Anterior cingulate cortex (tissue), 58 donors: ENCODE results near the gene PVALEF.

Source experiments
- DNase-seq, 58 donors: peaks; one replicate each; lab custom pipeline; 2025; lab: John Stamatoyannopoulos, UW

The PVALEF gene

DNA sequence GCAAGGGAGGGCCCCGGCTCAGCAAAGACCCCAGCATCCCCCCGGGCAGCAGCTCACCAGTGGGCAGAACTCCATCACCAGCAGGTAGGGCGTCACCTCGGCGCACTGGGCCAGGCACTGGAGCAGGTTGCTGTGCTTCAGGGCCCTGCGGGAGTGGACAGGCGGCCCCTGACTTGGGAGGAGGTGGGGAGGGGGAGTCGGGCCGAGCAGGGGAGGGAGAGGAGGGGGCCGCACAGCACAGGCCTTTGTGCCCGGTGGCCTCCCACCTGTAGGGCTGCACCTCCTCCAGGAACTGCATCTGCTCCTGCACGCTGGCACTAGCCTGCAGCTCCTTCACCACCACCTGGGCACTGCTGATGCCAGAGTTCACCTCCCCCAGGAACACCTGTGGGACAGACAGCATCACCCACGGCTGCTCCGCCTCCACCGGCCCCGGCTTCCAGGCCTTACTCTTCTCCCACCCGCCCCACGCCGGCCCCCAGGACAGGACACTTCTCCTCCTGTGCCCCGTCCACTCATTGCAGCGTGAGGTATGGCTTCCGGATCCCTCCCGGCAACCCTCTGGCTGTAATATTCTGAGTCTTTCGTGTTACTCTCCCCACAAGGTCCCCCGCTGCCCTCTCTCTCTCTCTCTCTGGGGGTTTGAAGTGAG lies 37.7 kb upstream of the PVALEF start:
- DNase-seq, result no peak

- DNase-seq, result no peak
These were observed 37.0 kb upstream of the PVALEF start for GRCh38 chr17:81128338-81128737.

- peak in 57 of 58 donors; percentile 30 to 97 (median 88) for DNase-seq
These were observed 36.5 kb upstream of the PVALEF start for GRCh38 chr17:81128774-81129173.

DNA sequence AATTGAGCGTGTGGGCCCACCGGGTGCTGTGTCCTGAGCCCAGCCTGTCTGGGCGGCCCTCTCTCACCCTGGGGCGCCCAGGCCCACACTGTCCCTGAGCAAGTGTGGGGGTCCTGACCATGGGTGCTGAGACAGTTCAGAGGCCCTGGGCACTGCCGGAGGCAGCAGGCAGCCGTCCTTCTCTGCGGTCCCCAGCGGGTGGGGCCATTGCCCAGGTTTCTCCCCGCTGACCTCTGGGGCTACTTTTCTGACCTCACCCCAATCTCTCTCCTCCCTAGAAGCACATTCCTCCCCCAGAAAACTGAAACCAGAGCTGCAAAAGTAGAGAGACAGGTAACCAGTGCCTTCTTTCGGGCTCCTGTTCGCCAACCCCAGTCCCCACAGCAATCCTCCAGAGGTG lies 36.0 kb upstream of the PVALEF start:
- peak in 10 of 58 donors; percentile 50 to 81 (median 65) for DNase-seq

DNA sequence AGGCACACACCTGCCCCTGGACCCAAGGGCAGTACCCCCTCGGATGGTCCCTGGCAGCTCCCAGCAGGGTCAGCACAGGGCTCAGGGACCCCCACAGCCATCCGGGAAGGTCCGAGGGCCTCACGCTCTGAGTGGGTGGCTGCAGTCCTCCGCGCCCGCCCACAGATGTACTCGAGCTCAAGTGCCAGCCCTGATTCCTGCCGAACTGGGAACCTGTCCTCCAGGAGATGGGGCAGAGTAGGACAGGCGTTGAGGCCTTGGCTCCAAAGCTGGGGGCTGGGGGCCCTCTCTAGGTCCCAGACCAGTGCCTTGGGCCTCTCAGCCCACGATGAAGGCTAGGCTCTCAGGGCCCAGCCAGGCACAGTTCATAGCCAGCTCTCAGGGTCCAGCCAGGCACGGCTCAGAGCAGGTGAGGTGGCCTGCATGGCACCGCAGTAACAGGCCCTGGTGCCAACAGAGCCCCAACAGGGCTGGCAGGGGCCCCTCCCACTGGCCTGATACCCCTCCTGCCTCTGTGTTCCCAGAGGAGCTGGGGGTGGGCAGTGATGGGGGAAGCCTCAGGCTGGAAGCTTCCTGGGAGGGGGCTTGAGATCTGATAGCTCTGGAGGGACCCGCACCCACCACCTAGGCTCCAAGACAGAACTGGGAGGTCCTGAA lies 35.5 kb upstream of the PVALEF start:
- peak in 2 of 58 donors; percentile 45 to 67 for DNase-seq

- peak in 41 of 58 donors; percentile 25 to 89 (median 67) for DNase-seq
These were observed 34.6 kb upstream of the PVALEF start for GRCh38 chr17:81130385-81131361.

DNA sequence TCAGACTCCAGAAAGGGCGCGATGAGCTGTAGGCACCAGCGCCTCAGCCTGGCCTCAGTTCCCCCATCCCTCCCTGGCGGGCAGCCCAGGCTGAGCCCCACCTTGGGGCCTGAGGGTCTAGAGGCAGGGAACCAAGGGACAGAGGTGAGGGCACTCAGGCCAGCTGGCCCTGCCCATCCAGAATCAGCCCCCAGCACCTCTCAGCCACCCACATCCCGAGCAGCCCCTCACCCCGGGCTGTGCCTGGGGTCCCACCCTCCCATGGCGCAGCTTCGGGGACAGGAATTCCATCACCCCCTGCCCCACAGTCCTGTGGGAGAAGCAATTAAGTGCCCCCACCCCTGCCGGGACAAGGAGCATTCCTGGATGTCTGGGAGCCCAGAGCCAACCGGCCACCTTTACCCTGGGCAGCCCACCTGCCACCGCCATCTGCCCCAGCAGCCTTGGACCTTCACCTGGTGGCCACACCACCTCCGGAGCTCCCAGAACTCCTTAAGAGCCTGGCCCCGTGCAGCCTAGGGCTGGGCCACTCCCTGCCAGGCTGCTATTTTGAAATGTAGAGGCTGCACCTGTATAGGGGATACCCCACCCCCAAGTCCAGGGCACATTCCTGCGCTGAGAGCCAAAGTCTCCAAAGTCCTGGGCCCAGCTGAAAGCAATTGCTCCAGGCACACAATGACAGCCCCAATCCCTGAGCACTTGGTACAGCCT lies 33.7 kb upstream of the PVALEF start:
- DNase-seq, result no peak

GRCh38 chr17:81132197-81132540 lies 33.1 kb upstream of the PVALEF start:
- DNase-seq, result no peak

DNA sequence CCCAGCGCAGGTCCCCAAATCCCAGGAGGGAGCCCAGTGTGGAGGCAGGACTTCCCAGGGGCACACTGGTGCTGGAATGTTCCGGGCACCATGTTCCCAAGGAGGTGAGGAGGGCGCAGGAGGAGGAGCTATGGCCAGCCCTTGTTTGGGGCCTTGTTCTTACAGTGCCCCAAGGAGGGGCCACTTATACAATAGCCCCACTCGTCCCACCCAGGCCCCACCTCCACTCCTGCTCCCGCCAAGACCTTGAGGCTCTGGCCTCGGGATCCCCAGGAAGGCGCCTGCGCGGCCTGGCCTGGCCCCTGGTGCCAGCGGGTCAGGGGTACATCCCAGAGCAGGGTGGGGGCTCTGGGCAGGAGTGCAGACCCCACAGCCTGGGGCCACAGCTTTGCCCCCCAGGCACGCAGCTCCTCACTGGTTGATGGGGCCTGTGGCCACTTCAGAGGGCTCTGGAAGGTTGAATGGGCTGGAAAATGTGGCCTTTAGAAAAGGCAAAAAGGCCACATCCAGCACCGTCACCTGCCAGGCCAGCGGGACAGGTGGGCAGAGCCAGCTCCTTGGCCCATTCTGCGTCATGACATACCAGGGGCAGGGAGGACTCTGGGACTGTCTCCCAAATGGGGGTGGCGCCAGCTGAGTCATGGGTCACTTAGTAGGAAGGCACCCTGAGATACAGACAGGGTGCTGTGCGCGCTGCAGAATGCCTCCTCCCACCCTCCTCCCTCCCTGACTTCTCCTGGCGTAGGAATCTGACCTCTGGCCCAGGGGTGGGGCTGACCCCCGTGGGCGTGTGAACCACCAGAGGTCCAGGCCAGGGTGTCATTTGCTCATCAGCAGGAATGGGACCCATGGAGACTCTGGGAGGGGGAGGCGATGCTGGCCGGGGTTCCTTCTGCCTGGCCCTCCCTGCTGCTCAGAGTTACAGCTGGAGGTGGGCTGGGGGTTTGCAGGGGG lies 32.3 kb upstream of the PVALEF start:
- DNase-seq, result peak in 4 of 58 donors; percentile 34 to 55 (median 40)

DNA sequence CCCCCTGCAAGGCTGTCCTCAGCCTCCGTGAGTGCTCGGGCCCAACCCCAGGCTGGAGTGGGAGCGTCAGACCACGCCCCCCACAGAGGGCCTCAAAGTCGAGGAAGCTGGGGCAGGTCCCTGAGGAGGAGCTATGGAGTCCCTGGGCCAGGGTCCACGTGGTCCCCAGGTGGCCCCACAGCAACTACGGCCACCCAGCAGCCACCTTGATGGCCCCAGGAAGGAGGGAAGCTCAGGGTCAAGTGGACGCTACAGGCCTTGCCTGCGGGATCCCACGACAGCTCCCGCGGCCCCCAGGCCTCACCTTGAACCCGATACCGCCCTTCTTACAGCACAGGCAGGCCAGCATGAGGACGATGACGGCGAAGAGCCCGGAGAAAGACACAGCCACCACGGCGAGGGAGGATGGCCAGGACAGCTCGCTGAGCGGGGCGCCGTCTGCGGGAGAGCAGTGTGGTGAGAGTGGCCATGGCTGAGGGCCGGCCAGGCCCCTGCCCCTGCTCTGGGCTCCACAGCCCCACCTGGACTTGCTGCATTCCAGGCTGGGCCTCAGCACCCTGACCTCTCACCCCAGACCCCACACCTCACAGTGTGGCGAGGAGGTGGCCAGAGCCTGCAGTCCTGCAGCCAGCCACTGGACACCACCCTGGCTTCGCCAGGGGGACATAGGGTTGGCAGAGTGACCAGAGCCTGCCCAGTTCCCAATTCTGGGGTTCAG lies 31.1 kb upstream of the PVALEF start:
- DNase-seq, result no peak

DNA sequence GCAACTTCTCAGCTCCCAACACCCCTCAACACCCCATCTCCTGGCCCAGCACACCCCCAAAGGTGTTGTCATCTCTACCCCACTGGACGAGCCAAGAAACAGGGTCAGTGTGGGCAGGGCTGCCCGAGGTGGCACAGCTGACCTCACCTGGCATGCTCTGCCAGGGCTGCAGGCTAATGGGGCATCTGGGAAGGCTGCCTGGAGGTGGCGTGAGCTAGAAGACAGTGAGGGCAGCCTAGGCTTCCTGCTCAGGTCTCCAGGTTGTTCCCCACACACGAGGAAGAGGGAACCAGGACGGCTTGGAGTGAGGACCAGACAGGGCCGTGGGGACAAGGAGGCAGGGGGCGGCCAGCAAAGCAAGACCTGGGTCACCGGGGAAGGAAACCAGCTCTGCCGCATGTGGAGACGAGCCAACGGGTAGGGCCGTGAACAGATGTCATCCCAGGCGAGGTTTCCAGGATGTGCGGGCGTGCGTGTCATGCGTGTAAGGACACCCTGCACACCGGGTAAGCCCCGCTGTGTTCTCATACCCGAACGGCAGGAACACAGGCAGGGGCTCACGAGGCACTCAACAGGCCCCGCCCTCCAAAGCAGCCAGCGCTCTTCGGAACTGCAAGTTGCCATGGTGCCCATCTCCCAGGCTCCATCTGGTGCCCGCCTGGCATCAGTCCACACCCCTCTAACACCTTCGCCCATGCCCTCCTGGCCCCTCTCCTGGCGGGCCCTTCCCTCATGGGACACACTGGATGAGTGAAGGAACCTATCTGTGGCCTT lies 29.6 kb upstream of the PVALEF start:
- peak in 44 of 58 donors; percentile 26 to 82 (median 52) for DNase-seq

DNA sequence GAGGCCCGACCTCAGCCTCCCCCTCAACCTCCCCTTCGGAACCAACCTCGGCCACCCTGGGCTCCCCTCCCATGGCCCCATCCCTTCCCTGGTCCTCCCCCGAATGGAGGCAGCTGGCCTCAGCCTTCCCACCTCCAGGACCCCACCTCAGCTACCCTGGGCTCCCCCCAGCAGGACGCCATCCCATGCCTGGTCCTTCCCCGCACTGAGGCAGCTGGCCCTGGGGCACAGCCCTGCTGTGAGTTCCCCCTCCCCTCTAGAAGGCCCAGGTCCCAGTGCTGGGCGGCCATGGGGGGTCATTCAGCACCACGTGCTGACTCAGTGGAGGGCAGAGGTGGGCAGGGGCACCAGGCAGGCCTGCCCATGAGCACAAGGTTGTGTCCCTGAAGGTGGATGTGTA lies 28.9 kb upstream of the PVALEF start:
- DNase-seq, result no peak

- no peak for DNase-seq
These were observed 28.1 kb upstream of the PVALEF start for GRCh38 chr17:81137248-81137647.

DNA sequence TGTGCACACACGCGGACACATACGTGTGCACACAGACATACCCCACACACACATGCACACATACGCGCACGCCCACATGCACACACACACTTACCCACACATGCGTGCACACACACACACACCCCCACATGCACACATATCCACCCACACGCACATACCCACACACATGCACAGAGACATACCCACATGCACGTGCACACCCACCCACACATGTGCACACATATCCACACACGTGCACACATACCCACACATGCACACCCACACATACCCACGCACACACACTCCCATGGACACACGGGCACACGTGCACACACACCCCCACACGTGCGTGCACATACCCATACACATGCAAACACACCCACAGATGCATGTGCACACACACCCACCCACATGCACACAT lies 27.2 kb upstream of the PVALEF start:
- no peak for DNase-seq

DNA sequence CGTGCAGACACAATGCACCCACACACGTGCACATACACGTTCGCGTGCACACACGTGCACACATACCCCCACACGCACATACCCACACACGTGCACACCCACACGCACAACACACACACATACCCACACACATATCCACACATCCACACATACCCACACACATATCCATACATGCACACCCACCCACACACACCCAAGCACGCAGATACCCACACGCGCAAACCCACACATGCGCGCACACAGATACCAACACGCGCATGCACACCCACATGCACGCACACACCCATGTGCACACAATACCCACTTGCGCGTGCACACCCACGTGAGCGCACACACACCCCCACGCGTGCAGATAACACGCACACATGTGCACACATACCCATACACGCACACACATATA lies 26.8 kb upstream of the PVALEF start:
- no peak for DNase-seq

DNA sequence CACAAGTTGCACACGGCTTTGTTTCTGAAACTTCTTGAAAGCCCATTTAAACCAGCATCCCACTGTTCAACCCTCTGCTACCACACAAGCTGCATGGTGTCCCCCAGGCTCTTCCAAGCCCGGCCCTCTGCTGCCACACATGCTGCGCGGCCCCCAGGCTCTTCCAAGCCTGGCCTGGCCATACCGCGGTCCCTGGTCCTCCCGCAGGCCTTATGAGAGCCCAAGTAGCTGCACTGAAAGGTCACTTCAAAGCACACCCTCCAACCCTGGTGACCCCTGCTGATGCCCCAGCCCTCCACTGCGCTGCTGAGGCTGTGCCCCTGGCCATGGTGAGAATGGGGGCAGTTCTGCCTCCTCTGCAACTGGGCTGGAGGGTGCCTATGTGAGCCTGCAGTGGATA lies 25.9 kb upstream of the PVALEF start:
- DNase-seq, result no peak

GRCh38 chr17:81140018-81140417 lies 25.3 kb upstream of the PVALEF start:
- peak in 1 of 58 donors; percentile 39 for DNase-seq

DNA sequence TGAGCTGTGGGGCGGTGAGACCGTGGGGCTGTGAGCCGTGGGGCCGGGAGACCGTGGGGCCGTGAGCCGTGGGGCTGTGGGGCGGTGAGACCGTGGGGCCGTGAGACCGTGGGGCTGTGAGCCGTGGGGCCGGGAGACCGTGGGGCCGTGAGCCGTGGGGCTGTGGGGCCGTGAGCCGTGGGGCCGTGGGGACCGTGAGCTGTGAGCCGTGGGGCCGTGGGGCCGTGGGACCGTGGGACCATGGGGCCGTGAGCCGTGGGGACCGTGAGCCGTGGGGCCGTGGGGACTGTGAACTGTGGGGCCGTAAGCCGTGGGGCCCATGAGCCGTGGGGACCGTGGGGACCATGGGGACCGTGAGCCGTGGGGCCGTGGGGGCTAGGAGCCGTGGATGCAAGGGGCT lies 24.6 kb upstream of the PVALEF start:
- no peak for DNase-seq
